HEK293T (cell line): ENCODE measurements around the gene DYNC1I1.

ENCODE experiments used
- ARNT ChIP-seq: fragments of 450-650 bp; IDR thresholded peaks from 2 replicates; pipeline ENCODE4 v1.6.1; 2017; ENCODE audit warnings: mild to moderate bottlenecking
- BHLHE40 ChIP-seq: fragments of 450-650 bp; IDR thresholded peaks from 2 replicates; pipeline ENCODE4 v1.6.1; 2016; ENCODE audit warnings: mild to moderate bottlenecking, moderate library complexity, borderline replicate concordance
- CTBP1 ChIP-seq: fragments of 450-650 bp; IDR thresholded peaks from 2 replicates; pipeline ENCODE4 v1.6.1; 2016; ENCODE audit warnings: borderline replicate concordance
- FOXA1 ChIP-seq: fragments of 450-650 bp; IDR thresholded peaks from 2 replicates; pipeline ENCODE4 v1.6.1; 2016; ENCODE audit warnings: mild to moderate bottlenecking
- FOXK2 ChIP-seq: fragments of 450-650 bp; IDR thresholded peaks from 2 replicates; pipeline ENCODE4 v1.6.1; 2016; ENCODE audit warnings: mild to moderate bottlenecking
- FOXM1 ChIP-seq: fragments of 450-650 bp; IDR thresholded peaks from 2 replicates; pipeline ENCODE4 v1.6.1; 2017; ENCODE audit warnings: mild to moderate bottlenecking, borderline replicate concordance
- L3MBTL2 ChIP-seq: fragments of 450-650 bp; conservative IDR thresholded peaks from 2 replicates; pipeline ENCODE4 v1.6.1; 2016; ENCODE audit warnings: mild to moderate bottlenecking
- SP1 ChIP-seq: fragments of 450-650 bp; IDR thresholded peaks from 2 replicates; pipeline ENCODE4 v1.6.1; 2017
- SUZ12 ChIP-seq: fragments of 450-650 bp; IDR thresholded peaks from 2 replicates; pipeline ENCODE4 v1.6.1; 2016; ENCODE audit warnings: mild to moderate bottlenecking
- TARDBP ChIP-seq: fragments of 450-650 bp; IDR thresholded peaks from 2 replicates; pipeline ENCODE4 v1.6.1; 2016
- TF ChIP-seq, protein P1 (sequence below): fragments of 450-650 bp; IDR thresholded peaks from 2 replicates; pipeline ENCODE4 v1.6.1; 2016

DNA sequence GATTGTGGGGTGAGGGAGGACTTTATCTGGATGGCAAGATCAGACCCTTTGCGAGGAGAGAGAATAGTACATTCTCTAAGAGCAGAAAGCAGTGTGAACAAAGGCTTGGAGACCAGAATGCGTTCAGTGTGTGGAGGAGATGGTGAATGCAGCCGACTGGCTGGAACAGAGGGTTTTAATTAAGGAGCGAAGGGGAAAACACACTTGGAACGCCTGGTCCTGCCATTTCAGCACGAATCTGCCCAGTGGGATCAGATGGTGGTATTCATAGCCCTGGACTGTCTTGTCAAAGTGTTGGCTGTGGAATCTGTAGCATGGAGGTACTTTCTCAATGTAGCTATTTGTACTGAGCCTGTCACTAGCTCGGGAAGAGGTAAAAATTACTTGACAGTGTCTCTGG lies 288.7 kb downstream of the DYNC1I1 start:
- TF ChIP-seq SP1 = no peak
- TF ChIP-seq CTBP1 = no peak
- TF ChIP-seq FOXA1 = no peak
- TF ChIP-seq TARDBP = no peak
- no peak for TF ChIP-seq FOXM1
- no peak for TF ChIP-seq BHLHE40
- TF ChIP-seq FOXK2 = no peak
- TF ChIP-seq SUZ12 = no peak
- no peak for TF ChIP-seq ARNT
- TF ChIP-seq, protein P1, sequence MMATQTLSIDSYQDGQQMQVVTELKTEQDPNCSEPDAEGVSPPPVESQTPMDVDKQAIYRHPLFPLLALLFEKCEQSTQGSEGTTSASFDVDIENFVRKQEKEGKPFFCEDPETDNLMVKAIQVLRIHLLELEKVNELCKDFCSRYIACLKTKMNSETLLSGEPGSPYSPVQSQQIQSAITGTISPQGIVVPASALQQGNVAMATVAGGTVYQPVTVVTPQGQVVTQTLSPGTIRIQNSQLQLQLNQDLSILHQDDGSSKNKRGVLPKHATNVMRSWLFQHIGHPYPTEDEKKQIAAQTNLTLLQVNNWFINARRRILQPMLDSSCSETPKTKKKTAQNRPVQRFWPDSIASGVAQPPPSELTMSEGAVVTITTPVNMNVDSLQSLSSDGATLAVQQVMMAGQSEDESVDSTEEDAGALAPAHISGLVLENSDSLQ = no peak
- no peak for TF ChIP-seq L3MBTL2
